GM12878 (cell line): ENCODE data around the gene PRR16.

Experiments
- ATF2 ChIP-seq: IDR thresholded peaks from 2 replicates; pipeline ENCODE4 v1.6.1; 2012; ENCODE audit warnings: low read length, inconsistent platforms
- BCLAF1 ChIP-seq: fragments of 450-650 bp; IDR thresholded peaks from 2 replicates; pipeline ENCODE4 v1.6.1; 2017; ENCODE audit warnings: antibody characterized with exemption, mild to moderate bottlenecking, moderate library complexity
- CREB1 ChIP-seq: IDR thresholded peaks from 2 replicates; pipeline ENCODE4 v1.6.1; 2012; ENCODE audit warnings: low read depth, mild to moderate bottlenecking, inconsistent platforms
- CTCF ChIP-seq, 3 experiments: IDR thresholded peaks in 2 of 3; conservative IDR thresholded peaks in 1 of 3; 2 replicates each; pipeline ENCODE4 v1.5.1; 2011; ENCODE audit warnings: low read depth in 3 of 3, low read length in 3 of 3, mild to moderate bottlenecking in 3 of 3, control low read depth in 2 of 3, moderate library complexity in 2 of 3, inconsistent platforms in 1 of 3, mixed read lengths in 1 of 3; ENCODE audit not compliant: control insufficient read depth in 2 of 3, insufficient read depth in 1 of 3; ENCODE audit errors: extremely low read depth in 1 of 3
- ELK1 ChIP-seq: IDR thresholded peaks from 2 replicates; pipeline ENCODE4 v1.6.1; 2012; ENCODE audit warnings: low read depth, low read length, improper control_type of control experiment
- EP300 ChIP-seq, 2 experiments: fragments of 150-350 bp in 1 of 2; IDR thresholded peaks; 2 replicates each; pipeline ENCODE4 v1.6.1; 2011 to 2012; ENCODE audit warnings: low read depth in 2 of 2, low read length in 2 of 2, borderline replicate concordance in 1 of 2, improper control_type of control experiment in 1 of 2, inconsistent platforms in 1 of 2; ENCODE audit not compliant: control insufficient read depth in 1 of 2
- HDAC6 ChIP-seq: fragments of 200-600 bp; sonication (generic); IDR thresholded peaks from one replicate; pipeline ENCODE4 v1.8.0; 2017; ENCODE audit warnings: antibody characterized with exemption; ENCODE audit not compliant: unreplicated experiment
- JUND ChIP-seq: IDR thresholded peaks from 2 replicates; pipeline ENCODE4 v1.6.1; 2012; ENCODE audit warnings: low read depth, mild to moderate bottlenecking, low read length, improper control_type of control experiment, moderate library complexity
- NRF1 ChIP-seq: conservative IDR thresholded peaks from 2 replicates; pipeline ENCODE4 v1.6.1; 2011; ENCODE audit warnings: mild to moderate bottlenecking, low read depth, low read length, improper control_type of control experiment
- PAX5 ChIP-seq: IDR thresholded peaks from 2 replicates; pipeline ENCODE4 v1.6.1; 2011; ENCODE audit warnings: low read depth, low read length, borderline replicate concordance
- RAD51 ChIP-seq: fragments of 450-650 bp; IDR thresholded peaks from 2 replicates; pipeline ENCODE4 v1.6.1; 2016; ENCODE audit warnings: moderate library complexity, mild to moderate bottlenecking, inconsistent platforms
- SRF ChIP-seq, 2 experiments: IDR thresholded peaks; 2 replicates each; pipeline ENCODE4 v1.6.1; 2011; ENCODE audit warnings: low read depth in 2 of 2, low read length in 2 of 2, mild to moderate bottlenecking in 1 of 2, moderate library complexity in 1 of 2
- USF1 ChIP-seq: IDR thresholded peaks from 2 replicates; pipeline ENCODE4 v1.6.1; 2011; ENCODE audit warnings: borderline replicate concordance, low read depth, mild to moderate bottlenecking, moderate library complexity, mixed read lengths, low read length; ENCODE audit not compliant: insufficient read depth; ENCODE audit errors: extremely low read length
- ZBED1 ChIP-seq: IDR thresholded peaks from 2 replicates; pipeline ENCODE4 v1.6.1; 2016; ENCODE audit warnings: borderline replicate concordance

- no peak for TF ChIP-seq NRF1
- no peak for TF ChIP-seq CTCF (IDR thresholded peaks at IDR 0.05 in 2 of 3, conservative IDR thresholded peaks at IDR 0.05 in 1 of 3; ENCODE audit: control insufficient read depth in 2 of 3, extremely low read depth in 1 of 3, insufficient read depth in 1 of 3, low read depth in 3 of 3, low read length in 3 of 3)
- TF ChIP-seq ELK1: no peak
- TF ChIP-seq HDAC6: no peak
- TF ChIP-seq BCLAF1: no peak
- TF ChIP-seq CREB1: no peak
- no peak for TF ChIP-seq PAX5
- no peak for TF ChIP-seq RAD51
- TF ChIP-seq SRF (IDR thresholded peaks at IDR 0.05; ENCODE audit: low read depth in 2 of 2, low read length in 2 of 2): no peak
- no peak for TF ChIP-seq EP300 (IDR thresholded peaks at IDR 0.05; ENCODE audit: borderline replicate concordance in 1 of 2, control insufficient read depth in 1 of 2, low read depth in 2 of 2, low read length in 2 of 2)
- no peak for TF ChIP-seq USF1
- TF ChIP-seq ZBED1: no peak
- no peak for TF ChIP-seq ATF2
- TF ChIP-seq JUND: no peak
Observed at GRCh38 chr5:120602033-120602432, 137.9 kb downstream of the PRR16 start.
